GM03348 (cell line): Measurements from ENCODE around the gene SMIM30.
"Not testable (repeated sequence)": the region's sequence is repeated elsewhere in the genome, so short reads cannot be mapped to it uniquely, and the experiment has no call there.

Experiments used
- DNase-seq: peaks from one replicate; pipeline ENCODE4 v3.0.0; 2012; ENCODE audit warnings: low spot score

SMIM30 gene, protein sequence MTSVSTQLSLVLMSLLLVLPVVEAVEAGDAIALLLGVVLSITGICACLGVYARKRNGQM

DNA sequence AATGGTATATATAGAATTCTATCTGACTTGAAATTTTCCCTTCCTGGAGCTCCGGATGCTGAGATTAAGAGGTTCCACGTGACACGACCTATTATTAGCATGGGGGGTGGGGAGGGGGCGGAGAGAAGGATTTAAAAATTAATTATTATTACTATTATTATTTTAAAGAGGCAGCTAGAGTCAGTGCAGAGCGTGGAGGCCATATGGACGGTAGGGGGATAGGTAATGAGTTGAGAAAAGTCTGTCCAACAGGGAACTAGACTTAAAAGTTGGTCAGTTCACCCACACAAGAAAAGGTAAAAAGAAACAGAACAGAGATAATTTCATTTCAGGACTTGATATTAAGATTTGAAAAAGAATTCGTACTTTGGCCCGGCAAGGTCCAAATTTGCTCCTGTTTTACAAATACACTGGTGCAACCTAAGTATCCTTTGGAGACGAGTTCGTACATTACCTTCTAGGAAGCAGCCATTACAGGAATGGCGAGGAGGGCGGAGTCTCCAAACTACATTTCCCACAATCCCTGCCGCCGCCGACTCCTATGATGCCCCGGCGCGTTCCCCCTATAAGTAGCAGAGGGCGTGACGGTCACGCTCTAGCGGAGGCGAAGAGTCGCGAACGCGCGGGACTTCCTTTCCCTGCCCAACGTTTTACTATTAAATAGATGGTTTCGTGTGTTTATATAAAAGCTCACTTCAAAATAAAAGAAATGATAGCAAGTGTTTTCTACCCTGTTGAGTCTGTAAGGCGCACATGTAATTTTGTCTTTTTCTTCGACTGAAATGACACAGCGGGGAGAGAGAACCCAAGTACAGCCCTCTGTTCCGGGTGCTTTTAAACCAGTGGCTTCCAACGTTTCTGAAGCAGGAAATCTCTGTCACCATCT is at the start of gene SMIM30:
TSS of gene SMIM30 (minus strand) at position 481 of the 886 bp plus-strand sequence. CDS start 976 bp downstream, outside the sequence.
- peak; percentile 91 for DNase-seq

DNA sequence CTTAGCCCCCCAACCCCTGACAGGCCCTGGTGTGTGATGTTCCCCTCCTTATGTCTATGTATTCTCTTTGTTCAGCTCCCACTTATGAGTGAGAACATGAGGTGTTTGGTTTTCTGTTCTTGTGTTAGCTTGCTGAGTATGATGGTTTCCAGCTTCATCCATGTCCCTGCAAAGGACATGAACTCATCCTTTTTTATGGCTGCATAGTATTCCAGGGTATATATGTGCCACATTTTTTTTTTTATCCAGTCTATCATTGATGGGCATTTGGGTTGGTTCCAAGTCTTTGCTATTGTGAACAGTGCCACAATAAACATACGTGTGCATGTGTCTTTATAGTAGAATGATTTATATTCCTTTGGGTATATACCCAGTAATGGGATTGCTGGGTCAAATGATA is 47.8 kb upstream of the SMIM30 start:
- DNase-seq = not testable (repeated sequence)

DNA sequence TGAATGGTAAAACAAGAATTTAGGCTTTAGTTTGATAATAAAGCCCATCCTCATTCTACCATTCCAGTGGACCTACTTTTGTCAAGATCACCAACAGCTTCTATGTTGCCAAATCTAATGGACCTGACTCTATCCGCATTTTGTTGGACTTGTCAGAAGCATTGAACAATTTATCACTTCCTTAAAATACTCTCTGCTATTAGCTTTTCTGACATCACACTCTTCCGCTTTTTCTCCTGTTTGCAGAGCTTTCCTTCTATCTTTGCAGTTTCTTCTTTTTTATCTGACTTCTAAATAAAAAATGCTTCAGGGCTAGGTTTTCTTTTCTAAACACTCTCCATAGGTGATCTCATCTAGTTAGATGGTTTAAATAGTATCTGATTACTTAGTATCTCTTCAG is 42.7 kb upstream of the SMIM30 start:
- DNase-seq = no peak

DNA sequence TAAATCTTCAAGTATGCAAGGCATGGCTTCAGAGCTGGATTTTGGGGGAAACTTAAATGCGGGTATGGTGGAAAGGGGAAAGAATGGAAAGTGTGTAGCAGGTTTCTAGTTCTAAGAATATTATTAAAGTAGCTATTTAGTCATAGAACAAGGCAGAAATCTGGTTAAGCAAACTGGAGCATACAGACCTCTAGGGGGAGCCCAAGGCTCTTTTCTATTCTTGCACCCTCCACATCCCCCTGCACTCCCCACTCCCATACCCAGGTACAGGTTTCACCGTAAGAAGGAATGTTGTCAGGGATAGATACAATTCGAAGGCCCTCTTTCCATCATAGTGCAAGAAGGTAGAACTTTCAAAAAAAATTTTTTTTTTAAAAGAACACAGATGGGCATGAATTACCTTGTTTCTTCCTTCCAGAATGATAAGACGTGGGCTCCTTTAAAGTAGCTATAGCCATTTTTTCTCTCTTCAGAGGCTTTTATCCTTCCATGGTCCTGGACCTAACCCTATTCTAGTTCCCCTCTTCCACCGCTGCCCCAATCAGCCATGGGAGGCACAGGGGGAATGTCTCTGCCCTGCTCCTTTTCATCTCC is 41.5 kb upstream of the SMIM30 start:
- DNase-seq = peak; percentile 64

DNA sequence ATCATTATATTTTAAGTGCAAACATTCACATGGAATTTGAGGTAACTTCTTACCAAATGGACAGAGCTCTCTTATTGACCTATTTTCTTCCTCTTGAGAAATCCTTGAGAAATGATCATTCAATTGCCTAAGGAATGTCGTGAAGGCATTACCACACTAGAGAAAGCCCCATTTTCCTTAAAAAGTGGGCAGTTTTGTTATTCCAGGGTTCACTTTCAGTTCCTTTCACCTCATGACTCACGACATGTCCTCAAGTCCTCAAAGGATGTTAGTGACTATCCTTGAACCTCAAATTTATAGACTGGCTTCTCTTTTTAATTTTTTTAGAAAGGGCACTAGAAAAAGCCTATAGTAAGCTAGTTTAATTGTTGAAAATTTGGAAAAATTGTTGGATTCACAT is 40.4 kb upstream of the SMIM30 start:
- DNase-seq = no peak

DNA sequence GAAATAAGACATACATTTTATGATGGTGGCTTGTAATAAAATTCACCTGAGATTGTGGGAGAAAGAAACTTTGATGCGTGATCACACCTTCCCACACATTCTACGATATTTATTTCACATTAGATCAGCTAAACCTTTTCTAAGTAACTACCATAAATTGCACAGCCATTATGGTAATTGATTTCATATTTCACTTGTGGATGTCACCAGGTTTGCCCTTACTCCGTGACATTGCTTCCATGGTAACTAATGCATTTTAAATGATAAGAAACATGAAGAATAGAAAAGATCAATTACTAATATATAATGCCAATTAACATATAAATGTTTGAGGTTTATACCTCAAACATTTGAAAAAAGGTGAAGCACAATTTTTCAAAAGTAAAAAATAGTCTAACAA is 35.8 kb upstream of the SMIM30 start:
- no peak for DNase-seq

DNA sequence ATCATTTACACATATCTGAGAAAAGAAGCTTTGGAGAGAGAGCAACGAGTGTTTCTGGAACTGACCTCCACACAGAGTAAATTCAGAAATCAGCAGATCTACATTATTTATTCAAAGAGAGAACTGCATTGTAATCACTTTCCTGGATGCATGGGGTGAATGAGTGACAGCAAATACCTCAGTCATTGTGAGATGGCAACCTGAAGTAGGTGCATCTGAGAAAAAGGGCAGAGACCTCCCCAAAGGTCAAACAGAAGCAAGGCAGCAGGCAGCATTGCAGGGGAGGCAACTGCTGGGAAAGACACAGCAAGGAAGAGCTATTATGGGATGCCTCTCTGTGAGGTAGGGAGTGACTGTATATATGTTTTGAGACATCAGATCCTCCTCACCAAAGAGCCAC is 26.5 kb upstream of the SMIM30 start:
- DNase-seq = no peak

DNA sequence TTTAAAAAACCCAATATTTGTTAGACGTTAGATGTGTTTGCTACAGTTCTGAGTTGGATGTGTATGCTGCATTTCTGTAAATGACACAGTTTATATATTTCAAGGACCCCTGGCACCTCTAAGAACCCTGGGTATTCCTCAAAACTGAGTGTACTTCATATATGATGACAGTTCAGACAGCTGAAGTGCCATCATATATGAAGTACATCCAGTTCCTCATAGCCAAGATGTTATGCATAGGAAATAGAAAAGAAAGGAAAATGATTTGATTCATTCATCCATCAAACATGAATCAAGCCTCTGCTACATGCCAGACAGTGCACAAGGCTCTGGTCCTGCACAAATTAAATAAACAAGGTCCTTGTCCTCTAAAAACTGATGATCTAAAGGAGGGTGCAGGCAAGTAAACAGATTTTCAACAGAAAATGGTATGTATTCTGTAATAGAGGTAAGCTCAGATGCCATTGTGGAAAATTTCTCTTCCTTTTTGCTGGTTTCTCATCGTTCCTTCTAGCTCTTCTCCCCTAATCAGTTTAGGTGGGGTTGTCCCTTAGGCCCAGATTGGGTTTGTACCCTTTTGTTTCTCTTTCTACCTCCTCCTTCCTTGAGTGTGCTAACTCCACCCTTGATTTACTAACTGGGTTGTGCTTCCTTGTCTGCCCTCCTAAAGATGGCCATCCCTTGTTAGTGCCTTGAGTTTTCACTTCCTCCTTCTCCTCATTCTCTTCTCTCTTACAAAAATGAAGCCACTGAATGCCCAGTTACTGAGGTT is 25.3 kb upstream of the SMIM30 start:
- no peak for DNase-seq

DNA sequence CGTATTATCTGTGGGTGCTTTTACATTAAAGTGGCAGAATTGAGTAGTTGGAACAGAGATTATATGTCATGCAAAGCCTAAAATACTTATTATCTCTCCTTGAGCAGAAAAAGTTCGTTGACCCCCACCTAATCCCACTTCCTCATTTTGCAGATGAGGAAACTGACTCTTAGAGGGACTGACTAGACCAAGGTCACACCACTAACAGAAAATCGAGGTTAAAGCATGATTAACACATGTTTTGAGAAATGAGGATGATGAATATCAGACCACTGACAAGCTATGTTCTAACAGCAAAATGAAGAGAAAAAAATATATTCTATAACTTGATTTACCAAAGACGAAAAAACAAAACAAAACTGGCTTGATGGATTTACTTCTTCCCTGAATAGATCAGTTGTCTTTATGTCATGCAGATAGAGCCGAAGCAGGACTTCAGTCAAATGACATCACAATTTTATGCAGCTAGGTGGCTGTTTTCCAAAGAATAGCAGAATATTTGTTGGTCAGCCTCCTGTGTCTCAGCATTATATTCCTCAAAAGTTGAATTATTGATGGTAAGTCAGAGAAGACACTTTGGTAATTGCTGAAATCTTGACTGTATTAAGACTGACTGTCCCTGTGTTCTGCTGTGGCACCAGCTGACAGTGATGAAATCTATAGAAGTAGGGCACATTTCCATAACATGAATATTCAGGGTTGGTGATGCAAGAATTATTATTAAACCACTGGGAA is 24.2 kb upstream of the SMIM30 start:
- DNase-seq = no peak

DNA sequence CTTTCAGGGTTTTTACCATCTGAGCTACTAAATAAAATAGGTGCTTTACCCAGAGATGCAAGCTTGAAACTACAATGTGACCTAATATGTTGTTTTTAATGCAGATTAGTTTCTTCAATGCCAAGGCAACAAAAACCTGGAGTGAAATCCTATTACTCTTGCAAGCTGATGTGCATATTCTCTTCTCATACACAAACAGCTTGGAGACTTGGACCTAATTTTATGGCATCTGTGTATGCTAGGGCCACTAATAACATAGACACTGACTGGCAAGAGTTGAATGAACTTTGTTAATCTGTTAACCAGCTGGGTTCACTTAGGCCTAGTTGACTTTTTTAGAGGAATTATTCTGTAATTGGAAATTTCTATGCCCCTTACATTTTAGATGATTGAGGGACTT is 23.4 kb upstream of the SMIM30 start:
- no peak for DNase-seq

DNA sequence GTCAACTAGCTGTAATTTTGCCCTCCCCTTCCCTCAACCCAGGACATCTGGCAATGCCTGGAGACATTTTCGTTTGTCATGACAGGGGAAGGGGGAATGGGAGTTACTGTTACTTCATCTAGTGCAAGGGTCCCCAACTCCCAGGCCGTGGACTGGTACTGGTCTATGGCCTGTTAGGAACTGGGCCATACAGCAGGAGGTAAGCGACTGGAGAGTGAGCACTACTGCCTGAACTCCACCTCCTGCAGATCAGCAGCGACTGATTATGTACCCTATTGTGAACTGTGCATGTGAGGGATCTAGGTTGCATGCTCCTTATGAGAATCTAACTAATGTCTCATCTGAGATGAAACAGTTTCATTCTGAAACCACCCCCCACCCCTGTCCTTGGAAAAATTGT is 22.6 kb upstream of the SMIM30 start:
- no peak for DNase-seq

DNA sequence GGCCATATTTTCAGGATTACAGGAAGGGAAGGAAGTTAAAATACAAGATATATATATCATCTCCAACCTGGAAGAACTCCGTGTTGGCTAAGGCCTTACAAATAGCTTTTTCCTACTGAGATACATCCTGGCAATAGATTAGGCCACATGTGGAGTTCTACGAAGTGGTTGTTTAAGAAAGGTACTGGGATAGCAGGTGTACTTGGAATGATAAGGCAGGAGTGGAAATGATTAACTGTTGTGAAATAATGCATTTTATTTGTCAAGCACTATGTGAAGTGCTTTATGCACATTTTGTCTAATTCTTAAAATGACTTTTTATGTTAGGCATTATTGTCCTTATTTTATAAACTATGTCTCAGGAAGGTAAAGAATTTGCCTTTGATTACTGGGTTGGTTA is 18.9 kb upstream of the SMIM30 start:
- DNase-seq = no peak

DNA sequence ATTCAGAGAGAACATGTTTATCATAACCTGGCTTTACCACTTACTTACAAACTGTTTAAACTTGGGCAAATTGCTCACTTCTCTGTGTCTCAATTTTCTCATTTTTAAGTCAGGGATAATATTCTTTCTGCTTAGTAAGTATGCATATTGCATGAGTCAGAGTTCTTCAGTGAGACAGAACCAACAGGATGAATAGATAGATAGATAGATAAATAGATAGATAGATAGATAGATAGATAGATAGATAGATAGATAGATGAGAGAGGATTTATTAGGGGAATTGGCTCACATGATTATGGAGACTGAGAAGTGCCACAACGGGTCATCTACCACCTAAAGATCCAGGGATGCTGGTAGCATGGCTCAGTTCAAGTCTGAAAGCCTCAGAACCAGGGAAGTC is 15.7 kb upstream of the SMIM30 start:
- DNase-seq = no peak

DNA sequence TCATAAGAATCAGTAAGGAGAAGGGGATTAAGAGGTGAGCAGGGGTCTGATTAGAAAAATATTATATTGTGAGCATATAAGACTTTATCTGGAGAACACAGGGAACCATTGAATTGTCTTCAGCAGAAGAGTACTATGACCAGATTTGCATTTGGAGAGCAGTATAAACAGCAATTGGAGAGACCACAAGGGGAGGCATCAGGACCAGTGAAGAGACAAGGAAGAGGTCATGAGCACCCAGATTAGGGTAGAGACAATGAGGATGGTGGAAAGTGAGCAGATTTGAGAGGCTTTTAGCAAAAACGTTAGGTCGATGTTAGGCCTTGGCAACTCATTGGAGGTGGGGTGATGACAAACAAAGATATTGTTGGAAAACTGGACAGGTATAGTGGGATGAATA is 13.0 kb upstream of the SMIM30 start:
- no peak for DNase-seq

DNA sequence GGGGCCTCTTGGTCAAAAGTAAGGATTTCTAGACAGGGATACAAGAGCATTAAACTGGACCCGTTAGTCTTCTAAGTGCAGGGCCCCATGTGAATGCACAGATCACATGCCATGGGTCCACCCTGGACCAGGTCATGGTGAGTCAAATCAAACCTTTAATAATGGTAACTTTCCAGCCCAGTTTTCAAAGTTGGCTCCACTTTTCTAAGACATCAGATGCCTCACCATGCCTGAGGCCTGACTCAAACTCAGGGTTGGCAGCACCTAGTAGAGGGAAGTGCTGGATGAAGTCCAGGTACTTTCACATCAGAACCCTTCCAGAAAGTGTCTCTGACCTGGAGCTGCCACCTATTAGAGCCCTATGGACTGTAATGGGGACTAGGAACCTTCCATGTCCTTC is 9.7 kb upstream of the SMIM30 start:
- peak; percentile 17 for DNase-seq

DNA sequence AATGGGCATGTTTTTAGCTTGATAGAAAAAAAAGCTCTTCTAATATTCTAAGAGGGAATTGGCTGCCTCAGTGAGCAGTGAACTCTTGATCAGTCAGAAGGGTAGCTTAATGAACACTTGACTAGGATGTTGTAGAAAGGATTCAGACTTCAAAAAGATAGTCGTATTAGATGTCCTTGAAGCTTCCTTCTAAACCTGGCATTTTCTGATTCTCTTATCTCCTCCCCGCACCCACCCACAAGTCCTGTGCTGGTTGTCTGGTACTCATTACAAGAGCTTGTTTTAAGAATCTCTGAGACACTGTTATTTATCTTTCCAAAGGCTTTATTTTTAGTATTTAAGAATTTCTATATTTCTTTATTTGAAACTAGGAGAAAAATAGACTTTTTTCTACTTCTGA is 7.4 kb upstream of the SMIM30 start:
- no peak for DNase-seq

DNA sequence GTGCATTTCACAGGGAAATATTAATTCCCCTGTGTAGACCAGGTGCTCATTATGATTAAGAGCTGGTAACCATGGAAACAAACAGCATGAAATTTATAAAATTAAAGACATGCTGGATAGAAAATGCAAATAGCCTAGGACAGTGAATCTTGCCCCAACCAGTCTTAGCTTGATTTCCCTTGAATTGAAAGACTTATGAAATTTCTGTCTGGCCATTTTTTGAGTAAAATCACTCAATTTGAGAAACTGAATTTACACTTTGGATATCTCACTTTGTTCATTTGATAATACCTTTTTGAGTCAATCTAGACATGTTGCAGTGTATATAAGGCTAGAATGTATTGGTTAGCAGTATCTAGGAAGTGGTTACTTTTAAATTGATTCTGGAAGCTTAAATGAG is 4.4 kb upstream of the SMIM30 start:
- no peak for DNase-seq

DNA sequence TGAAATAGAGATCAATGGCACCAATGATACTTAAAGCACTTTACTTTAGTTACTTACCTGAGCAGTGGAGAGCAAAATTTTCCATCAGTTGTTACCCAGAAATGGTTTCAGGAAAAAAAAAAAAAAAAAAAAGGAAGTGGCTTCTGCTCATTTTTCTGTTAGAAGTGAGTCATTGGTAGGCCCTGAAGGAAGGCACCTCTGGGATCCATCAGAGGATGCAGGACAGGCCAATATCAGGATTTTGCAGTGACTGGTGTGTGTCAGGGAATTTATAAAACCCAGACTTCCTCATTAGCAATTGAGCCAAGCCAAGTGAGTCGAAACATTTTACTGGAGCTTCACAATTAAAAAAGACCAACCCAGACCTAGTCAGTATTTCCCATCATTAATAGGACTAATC is 2.3 kb upstream of the SMIM30 start:
- no peak for DNase-seq

DNA sequence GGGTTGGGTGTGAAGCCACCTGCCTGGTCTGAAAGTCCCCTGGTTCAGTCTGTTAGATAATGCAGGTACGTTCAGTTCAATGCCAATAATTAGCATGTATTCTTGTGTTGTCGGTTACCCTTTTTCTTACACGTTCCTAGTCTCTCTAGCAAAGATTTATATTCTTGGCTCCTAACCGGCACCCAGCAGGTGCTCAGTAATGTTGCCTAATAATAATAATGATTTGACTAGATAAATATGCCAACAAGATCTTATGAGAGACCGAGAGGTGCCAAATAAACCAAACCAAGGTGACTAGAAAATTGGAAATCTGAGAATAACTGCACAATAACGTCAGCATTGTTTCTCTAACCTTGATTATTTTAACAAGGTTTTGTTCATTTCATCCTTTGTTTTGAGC is 1.1 kb upstream of the SMIM30 start:
- DNase-seq = no peak

DNA sequence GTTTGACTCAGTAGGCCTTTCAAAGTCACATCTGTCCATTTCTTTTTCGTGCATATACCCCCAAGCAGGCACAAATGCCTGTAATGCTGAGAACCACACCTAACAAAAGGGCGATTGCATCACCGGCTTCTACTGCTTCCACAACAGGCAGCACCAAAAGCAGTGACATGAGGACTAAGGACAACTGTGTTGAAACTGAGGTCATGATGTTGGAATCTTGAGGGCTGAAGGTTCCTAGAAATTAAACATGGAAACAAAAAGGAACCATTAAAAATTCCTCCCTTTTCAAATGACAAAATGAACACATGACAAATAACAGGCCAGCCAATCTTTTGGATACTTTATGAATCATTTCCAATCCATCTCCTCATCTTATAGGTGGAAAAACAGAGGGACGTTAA is 980 bp downstream of the SMIM30 start:
- DNase-seq = not testable (repeated sequence)

DNA sequence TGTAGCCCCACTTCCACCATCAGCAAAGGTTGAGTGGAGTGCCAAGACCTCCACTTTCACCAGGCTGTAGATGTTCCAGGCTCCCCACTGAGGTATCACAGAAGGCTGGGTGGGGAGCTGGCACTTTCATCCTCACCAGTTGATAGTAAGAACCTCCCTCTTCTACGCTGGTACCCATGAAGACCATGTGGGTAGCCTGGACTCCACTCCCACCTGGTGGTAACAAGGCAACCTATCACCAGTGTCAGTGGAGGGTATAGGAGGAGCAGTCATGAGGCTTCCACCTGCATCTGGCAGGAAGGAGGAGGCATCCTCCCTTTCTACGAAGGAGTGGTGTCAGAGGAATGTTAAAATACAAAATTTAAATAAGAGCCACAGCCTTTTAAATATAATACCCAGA is 4.4 kb downstream of the SMIM30 start:
- DNase-seq = no peak

DNA sequence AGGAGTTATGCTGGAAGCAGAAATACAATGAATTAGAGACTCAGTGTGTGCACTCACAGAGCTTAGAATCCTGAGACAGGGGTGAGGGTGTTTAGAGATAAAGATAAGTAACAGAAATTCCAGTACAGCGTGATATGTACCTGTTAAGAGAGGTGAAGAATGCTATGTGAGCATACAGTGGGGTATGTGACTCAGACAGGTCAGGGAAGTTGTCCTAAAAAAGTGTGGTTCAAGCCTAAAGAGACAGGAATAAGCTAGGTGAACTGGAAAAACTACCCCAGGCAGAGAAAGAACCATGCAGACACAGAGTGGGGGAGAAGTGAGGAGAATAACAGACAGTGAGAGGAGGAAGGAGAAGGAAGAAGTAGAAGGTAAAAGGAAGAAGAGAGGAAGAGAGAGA is 8.6 kb downstream of the SMIM30 start:
- DNase-seq = no peak
